A549 treated with CpdA at 1 μM for 4 hours (cell line): ENCODE measurements around the gene CSHL1. TPM values are rescaled to one million over a fixed set of nuclear protein-coding genes. Genes with fewer than 3 reads are reported as not detected.

Experiments used
- total RNA-seq: library from RNA; stranded (reverse); fragments of 200-300 nt; extraction: Qiagen RNA extraction; gene quantifications from 5 replicates; pipeline ENCODE4 v1.2.3, GENCODE V29; 2022; ENCODE audit warnings: low read depth

CSHL1 gene
- total RNA-seq, result not detected in 5 replicates

GRCh38 chr17:63911041-63911635, at the start of gene CSHL1:
Gene CSHL1, minus strand, starts transcription at chr17:63911258. Its CDS starts 62 bp downstream, at chr17:63911196.

GRCh38 chr17:63931981-63932561, 21.0 kb upstream of the CSHL1 start, which contains the start of gene CD79B:
Gene CD79B, minus strand, starts transcription at chr17:63932331. Its CDS starts 70 bp downstream, at chr17:63932261.

GRCh38 chr17:63918789-63919305, 7.8 kb upstream of the CSHL1 start, which contains the start of gene GH1:
Gene GH1, minus strand, starts transcription at chr17:63918839. Its CDS starts 63 bp downstream, at chr17:63918776.

GRCh38 chr17:63896524-63897354, 14.3 kb downstream of the CSHL1 start, which contains the start of gene CSH1:
Gene CSH1, minus strand, starts transcription at chr17:63896574. Its CDS starts 63 bp downstream, at chr17:63896511.

GRCh38 chr17:63881935-63882601, 29.0 kb downstream of the CSHL1 start, which contains the start of gene GH2:
Gene GH2, minus strand, starts transcription at chr17:63881944. Its CDS starts 143 bp downstream, at chr17:63881801.

GRCh38 chr17:63873577-63873976, 37.5 kb downstream of the CSHL1 start, which contains the start of gene CSH2:
Gene CSH2, minus strand, starts transcription at chr17:63873677. Its CDS starts 63 bp downstream, at chr17:63873614.

Other genes starting within 250 kb of the CSHL1 start
- 9.4 to 14.6 TPM (median 10.9 TPM) in 5 replicates for gene LIMD2, start 211.1 kb downstream of the CSHL1 start, total RNA-seq
- 25.8 to 28.1 TPM (median 25.9 TPM) in 5 replicates for gene STRADA, start 169.5 kb downstream of the CSHL1 start, total RNA-seq
- gene CCDC47, start 137.7 kb downstream of the CSHL1 start, total RNA-seq, result 95.5 to 152 TPM (median 102 TPM) in 5 replicates
- 83.1 to 119 TPM (median 85.6 TPM) in 5 replicates for gene DDX42, start 137.1 kb downstream of the CSHL1 start, total RNA-seq
- gene PSMC5, start 83.8 kb downstream of the CSHL1 start, total RNA-seq, result 215 to 246 TPM (median 223 TPM) in 5 replicates
- gene FTSJ3, start 83.6 kb downstream of the CSHL1 start, total RNA-seq, result 59.7 to 74.3 TPM (median 61.0 TPM) in 5 replicates
- gene SMARCD2, start 68.6 kb downstream of the CSHL1 start, total RNA-seq, result 53.0 to 66.3 TPM (median 61.3 TPM) in 5 replicates
- not detected in 5 replicates for gene CSH2, start 37.6 kb downstream of the CSHL1 start, total RNA-seq
- not detected in 5 replicates for gene GH2, start 29.3 kb downstream of the CSHL1 start, total RNA-seq
- gene CSH1, start 14.7 kb downstream of the CSHL1 start, total RNA-seq, result not detected in 5 replicates
- gene GH1, start 7.6 kb upstream of the CSHL1 start, total RNA-seq, result not detected in 5 replicates
- not detected in 5 replicates for gene CD79B, start 21.1 kb upstream of the CSHL1 start, total RNA-seq
- 0.03 to 0.10 TPM (median 0.07 TPM) in 5 replicates for gene SCN4A, start 61.7 kb upstream of the CSHL1 start, total RNA-seq
- 0.73 to 1.3 TPM (median 0.97 TPM) in 5 replicates for gene PRR29, start 87.1 kb upstream of the CSHL1 start, total RNA-seq
- 0.07 to 0.14 TPM in 2 of 5 replicates, not detected in the others for gene ICAM2, start 109.4 kb upstream of the CSHL1 start, total RNA-seq
- gene ERN1, start 218.9 kb upstream of the CSHL1 start, total RNA-seq, result 3.6 to 4.8 TPM (median 3.8 TPM) in 5 replicates